ENCODE measurements around the gene MACROH2A1.

Gene MACROH2A1

DNA sequence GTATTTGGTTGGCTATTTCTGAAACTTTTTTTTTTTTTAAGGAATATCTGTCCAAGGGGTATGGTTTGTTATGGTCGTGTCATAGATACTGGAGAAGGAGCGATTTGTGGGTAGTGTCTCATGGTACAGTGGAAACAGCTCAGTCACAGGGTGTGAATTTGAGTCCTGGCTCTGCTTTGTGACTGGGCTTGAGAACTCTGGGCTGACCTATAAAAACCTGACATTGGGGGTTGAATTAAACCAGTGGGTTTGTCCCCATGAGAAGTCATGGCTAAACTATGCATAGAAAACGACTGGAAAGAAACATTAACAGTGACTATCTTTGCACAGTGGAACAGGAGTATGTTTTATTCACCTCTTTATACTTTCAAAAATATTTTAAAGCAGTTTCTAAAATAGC is 54.7 kb downstream of the MACROH2A1 start:
- TF ChIP-seq, protein P1, sequence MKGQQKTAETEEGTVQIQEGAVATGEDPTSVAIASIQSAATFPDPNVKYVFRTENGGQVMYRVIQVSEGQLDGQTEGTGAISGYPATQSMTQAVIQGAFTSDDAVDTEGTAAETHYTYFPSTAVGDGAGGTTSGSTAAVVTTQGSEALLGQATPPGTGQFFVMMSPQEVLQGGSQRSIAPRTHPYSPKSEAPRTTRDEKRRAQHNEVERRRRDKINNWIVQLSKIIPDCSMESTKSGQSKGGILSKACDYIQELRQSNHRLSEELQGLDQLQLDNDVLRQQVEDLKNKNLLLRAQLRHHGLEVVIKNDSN (IDR thresholded peaks at IDR 0.05) = no peak
- TF ChIP-seq TCF12 (IDR thresholded peaks at IDR 0.05; ENCODE audit: low read depth) = no peak
- no peak for TF ChIP-seq FOXM1 (IDR thresholded peaks at IDR 0.05; ENCODE audit: borderline replicate concordance, low read depth)
- TF ChIP-seq RAD21 (IDR thresholded peaks at IDR 0.05; ENCODE audit: low read depth) = no peak

DNA sequence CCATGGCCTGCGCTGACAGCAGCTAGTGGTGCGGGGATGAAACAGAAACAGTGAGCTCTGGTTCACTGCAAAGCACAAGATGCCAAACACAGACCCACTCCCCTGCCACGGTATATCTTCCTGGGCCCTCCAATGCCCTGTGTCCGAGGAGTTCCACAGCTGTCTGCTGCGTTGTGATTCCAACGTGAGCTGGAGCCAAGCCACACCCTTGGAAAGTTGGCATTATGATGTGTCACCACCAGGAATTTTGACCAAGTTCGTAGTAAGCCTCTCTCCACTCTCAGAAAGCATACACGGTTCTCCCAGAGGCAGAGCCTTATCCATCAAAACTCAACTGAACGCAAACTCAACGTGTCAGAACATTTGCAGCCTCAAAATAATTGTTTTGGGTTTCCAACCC is 55.6 kb downstream of the MACROH2A1 start:
- TF ChIP-seq FOXM1 (IDR thresholded peaks at IDR 0.05; ENCODE audit: borderline replicate concordance, low read depth) (no peak), NFIC (IDR thresholded peaks at IDR 0.05) (no peak), RAD21 (IDR thresholded peaks at IDR 0.05; ENCODE audit: low read depth) (no peak), EGR1 (IDR thresholded peaks at IDR 0.05) (no peak), TEAD4 (IDR thresholded peaks at IDR 0.05) (no peak), TAF1 (IDR thresholded peaks at IDR 0.05; ENCODE audit: low read depth) (no peak), ZBTB7A (IDR thresholded peaks at IDR 0.05; ENCODE audit: low read depth) (no peak)
- TF ChIP-seq, protein P1 (IDR thresholded peaks at IDR 0.05) = no peak
- TF ChIP-seq, protein P2, sequence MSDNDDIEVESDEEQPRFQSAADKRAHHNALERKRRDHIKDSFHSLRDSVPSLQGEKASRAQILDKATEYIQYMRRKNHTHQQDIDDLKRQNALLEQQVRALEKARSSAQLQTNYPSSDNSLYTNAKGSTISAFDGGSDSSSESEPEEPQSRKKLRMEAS (IDR thresholded peaks at IDR 0.05) = no peak
- TF ChIP-seq, protein P3, sequence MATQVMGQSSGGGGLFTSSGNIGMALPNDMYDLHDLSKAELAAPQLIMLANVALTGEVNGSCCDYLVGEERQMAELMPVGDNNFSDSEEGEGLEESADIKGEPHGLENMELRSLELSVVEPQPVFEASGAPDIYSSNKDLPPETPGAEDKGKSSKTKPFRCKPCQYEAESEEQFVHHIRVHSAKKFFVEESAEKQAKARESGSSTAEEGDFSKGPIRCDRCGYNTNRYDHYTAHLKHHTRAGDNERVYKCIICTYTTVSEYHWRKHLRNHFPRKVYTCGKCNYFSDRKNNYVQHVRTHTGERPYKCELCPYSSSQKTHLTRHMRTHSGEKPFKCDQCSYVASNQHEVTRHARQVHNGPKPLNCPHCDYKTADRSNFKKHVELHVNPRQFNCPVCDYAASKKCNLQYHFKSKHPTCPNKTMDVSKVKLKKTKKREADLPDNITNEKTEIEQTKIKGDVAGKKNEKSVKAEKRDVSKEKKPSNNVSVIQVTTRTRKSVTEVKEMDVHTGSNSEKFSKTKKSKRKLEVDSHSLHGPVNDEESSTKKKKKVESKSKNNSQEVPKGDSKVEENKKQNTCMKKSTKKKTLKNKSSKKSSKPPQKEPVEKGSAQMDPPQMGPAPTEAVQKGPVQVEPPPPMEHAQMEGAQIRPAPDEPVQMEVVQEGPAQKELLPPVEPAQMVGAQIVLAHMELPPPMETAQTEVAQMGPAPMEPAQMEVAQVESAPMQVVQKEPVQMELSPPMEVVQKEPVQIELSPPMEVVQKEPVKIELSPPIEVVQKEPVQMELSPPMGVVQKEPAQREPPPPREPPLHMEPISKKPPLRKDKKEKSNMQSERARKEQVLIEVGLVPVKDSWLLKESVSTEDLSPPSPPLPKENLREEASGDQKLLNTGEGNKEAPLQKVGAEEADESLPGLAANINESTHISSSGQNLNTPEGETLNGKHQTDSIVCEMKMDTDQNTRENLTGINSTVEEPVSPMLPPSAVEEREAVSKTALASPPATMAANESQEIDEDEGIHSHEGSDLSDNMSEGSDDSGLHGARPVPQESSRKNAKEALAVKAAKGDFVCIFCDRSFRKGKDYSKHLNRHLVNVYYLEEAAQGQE (IDR thresholded peaks at IDR 0.05; ENCODE audit: low read depth) = no peak

DNA sequence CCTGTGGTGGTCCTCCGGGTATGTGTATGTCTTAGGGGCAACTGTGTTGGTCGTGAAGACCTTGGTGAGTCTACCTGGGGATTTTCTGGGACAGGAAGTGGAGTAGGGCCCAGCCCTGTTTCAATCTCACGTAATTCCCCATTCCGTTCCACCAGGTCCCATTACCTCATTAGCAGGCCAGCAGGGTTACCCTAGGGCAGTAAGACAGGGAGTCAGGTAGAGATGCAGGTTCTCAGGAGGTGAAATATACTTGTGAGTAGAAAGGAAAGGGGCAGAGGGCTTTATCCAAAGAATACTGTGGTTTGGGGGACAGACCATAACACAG is 56.5 kb downstream of the MACROH2A1 start:
- TF ChIP-seq, protein P2 (IDR thresholded peaks at IDR 0.05) = no peak
- TF ChIP-seq TCF12 (IDR thresholded peaks at IDR 0.05; ENCODE audit: low read depth) (no peak), RAD21 (IDR thresholded peaks at IDR 0.05; ENCODE audit: low read depth) (no peak), FOXM1 (IDR thresholded peaks at IDR 0.05; ENCODE audit: borderline replicate concordance, low read depth) (no peak)
- TF ChIP-seq, protein P1 (IDR thresholded peaks at IDR 0.05) = no peak

DNA sequence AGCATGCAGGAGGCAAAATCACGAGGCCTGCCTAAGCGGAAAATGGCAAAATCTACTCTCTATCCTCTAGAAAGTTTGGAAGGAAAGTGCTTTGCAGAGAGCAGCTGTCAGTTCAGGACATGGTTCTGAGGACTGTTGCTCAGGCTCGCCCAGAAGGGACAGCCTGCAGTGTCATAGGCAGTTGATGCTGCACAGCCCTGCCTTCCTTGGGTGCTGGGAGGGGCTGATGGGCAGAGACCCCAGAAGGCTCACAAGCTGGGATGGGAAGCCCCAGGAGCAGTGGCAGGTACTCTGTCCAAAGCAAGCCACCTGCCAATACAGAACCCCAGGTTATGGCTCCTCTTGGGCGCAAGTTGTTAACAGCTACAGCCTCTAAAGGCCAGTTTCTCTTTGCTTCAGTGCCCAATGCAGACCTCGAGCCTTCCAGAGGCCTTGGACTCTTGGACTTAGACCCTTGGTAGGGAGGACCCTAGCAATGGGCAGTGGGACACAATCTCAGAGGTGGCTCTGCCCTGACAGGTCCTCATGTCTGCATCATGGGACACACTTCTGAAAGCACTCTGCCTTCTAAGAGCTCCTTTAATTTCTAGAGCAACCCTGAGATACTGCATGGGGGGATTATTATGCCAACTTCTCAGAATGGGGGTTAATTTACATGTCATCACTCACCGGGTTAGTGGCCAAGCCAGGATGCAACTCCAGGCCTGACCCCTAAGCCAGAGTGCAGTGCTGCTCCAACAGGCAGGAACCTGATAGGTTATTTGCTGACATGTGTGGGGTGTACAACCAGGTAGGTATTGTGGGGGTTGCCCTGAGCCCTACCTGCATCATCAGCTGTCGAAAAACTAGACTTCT is 57.1 kb downstream of the MACROH2A1 start:
- no peak for TF ChIP-seq RAD21 (IDR thresholded peaks at IDR 0.05; ENCODE audit: low read depth)
- TF ChIP-seq, protein P1 (IDR thresholded peaks at IDR 0.05) = no peak
- no peak for TF ChIP-seq NFIC (IDR thresholded peaks at IDR 0.05)
- TF ChIP-seq CREB1 (IDR thresholded peaks at IDR 0.05; ENCODE audit: low read depth) = no peak
- TF ChIP-seq TEAD4 (IDR thresholded peaks at IDR 0.05) = no peak
- TF ChIP-seq CEBPB (IDR thresholded peaks at IDR 0.05) = no peak
- TF ChIP-seq EP300 (IDR thresholded peaks at IDR 0.05; ENCODE audit: borderline replicate concordance) = no peak
- TF ChIP-seq, protein P3 (IDR thresholded peaks at IDR 0.05; ENCODE audit: low read depth) = no peak
- TF ChIP-seq, protein P2 (IDR thresholded peaks at IDR 0.05) = no peak
- no peak for TF ChIP-seq TAF1 (IDR thresholded peaks at IDR 0.05; ENCODE audit: low read depth)
- TF ChIP-seq FOXM1 (IDR thresholded peaks at IDR 0.05; ENCODE audit: borderline replicate concordance, low read depth) = no peak
- no peak for TF ChIP-seq YY1 (IDR thresholded peaks at IDR 0.05; ENCODE audit: low read depth)

DNA sequence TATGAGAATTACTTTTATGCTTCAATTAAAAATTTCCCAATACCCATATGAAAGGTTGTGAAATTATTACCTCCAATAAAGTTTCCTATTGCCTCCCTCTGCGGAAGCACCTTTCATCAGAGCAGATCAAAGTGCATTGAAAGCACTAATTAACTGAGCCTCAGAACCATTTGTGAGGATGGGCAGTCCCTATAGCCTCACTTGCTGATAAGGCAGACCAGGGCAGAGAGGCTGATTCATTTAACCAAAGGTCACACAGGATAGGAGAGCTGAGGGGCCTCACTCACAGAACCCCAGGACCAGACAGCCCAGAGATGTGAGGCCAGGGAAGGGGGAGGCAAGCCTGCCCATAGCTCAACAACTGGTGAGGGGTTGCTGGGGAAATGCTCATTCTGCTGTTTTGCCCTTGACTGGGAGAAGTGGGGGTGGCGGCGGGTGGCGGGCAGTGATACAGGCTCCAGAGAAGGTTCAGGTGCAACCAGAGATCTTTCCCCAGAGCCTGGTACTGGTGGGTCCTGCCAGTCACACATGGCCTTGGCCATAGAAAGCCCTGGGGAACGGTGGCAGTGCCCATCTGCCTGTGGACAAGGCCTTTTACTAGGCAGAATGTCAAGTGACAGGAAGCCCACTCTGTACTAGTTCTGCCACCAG is 57.9 kb downstream of the MACROH2A1 start:
- TF ChIP-seq NFIC (IDR thresholded peaks at IDR 0.05) (no peak), FOXM1 (IDR thresholded peaks at IDR 0.05; ENCODE audit: borderline replicate concordance, low read depth) (no peak), TCF12 (IDR thresholded peaks at IDR 0.05; ENCODE audit: low read depth) (no peak), CREB1 (IDR thresholded peaks at IDR 0.05; ENCODE audit: low read depth) (no peak), ZBTB7A (IDR thresholded peaks at IDR 0.05; ENCODE audit: low read depth) (no peak), RAD21 (IDR thresholded peaks at IDR 0.05; ENCODE audit: low read depth) (no peak), EP300 (IDR thresholded peaks at IDR 0.05; ENCODE audit: borderline replicate concordance) (no peak), CEBPB (IDR thresholded peaks at IDR 0.05) (no peak), YY1 (IDR thresholded peaks at IDR 0.05; ENCODE audit: low read depth) (no peak), EGR1 (IDR thresholded peaks at IDR 0.05) (no peak), TEAD4 (IDR thresholded peaks at IDR 0.05) (no peak), TAF1 (IDR thresholded peaks at IDR 0.05; ENCODE audit: low read depth) (no peak)
- TF ChIP-seq, protein P1 (IDR thresholded peaks at IDR 0.05) = no peak
- TF ChIP-seq, protein P2 (IDR thresholded peaks at IDR 0.05) = no peak
- TF ChIP-seq, protein P3 (IDR thresholded peaks at IDR 0.05; ENCODE audit: low read depth) = no peak

Measured in Ishikawa (cell line).